Adipocyte (in vitro differentiated cells): Measurements from ENCODE around the gene ACVR1.

Experiments used
- DNase-seq: peaks from one replicate; pipeline ENCODE4 v3.0.0-alpha.2; 2015; ENCODE audit warnings: low read depth
- H3K27me3 ChIP-seq: replicated peaks from 2 replicates; pipeline ENCODE4 v1.7.0; 2013; ENCODE audit warnings: mild to moderate bottlenecking, low read length, moderate library complexity; ENCODE audit not compliant: control insufficient read depth, insufficient read depth
- H3K36me3 ChIP-seq: 2 replicates; pipeline ENCODE4 v1.7.0; 2013; ENCODE audit warnings: low read length, mild to moderate bottlenecking, moderate library complexity; ENCODE audit not compliant: control insufficient read depth, insufficient read depth, severe bottlenecking
- H3K4me1 ChIP-seq: 2 replicates; pipeline ENCODE4 v1.7.0; 2013; ENCODE audit warnings: mild to moderate bottlenecking, low read length, moderate library complexity; ENCODE audit not compliant: control insufficient read depth, insufficient read depth
- H3K4me3 ChIP-seq: 2 replicates; pipeline ENCODE4 v1.7.0; 2013; ENCODE audit warnings: mild to moderate bottlenecking, low read length, moderate library complexity
- H3K9ac ChIP-seq: 2 replicates; pipeline ENCODE4 v1.7.0; 2013; ENCODE audit warnings: mild to moderate bottlenecking, low read length, moderate library complexity
- H3K9me3 ChIP-seq: 2 replicates; pipeline ENCODE4 v1.7.0; 2013; ENCODE audit warnings: mild to moderate bottlenecking, low read length, moderate library complexity; ENCODE audit not compliant: control insufficient read depth

ACVR1 gene

DNA sequence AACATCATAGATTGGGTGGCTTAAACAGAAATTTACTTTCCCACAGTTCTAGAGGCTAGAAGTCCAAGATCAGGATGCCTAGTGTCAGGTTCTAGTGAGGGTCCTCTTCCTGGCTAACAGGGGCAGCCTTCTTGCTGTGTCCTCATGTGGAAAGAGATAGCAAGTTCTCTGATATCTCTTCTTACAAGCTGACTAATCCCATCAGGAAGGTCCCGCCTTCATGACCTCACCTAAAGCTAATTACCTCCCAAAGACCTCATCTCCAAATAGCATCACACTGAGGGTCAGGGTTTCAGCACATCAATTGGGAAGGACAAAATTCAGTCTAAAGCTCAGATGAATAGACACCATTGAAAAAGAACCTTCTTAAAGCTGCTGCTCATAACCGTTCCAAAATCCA, 22.9 kb downstream of the ACVR1 start:
- no peak for DNase-seq
- Histone ChIP-seq H3K9me3 (no peaks in the 10 kb centered on the region), H3K9ac (no peak overlapping the region), H3K36me3 (peaks cover 3% of the 10 kb centered on the region), H3K4me1 (peaks cover 14% of the 10 kb centered on the region), H3K4me3 (no peak overlapping the region), H3K27me3 (no peaks in the 10 kb centered on the region)

DNA sequence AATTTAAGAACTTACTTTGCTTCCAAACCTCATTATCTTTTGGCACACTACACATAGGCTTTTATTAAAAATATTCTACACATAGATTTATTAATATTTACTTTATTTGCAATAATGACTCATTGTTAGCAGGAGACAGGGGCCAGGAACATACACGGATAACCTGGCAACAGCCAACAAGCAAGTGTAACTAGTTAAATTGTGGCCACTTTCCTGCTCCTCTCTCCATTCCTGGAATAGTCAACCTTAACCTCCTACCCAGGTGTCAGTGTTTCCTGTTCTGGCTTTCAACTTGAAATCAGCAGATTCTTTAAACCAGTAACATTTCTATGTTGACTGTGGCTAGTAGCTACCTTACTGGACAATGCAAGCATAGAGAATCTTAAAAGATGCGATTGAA, 26.5 kb downstream of the ACVR1 start:
- H3K4me1 ChIP-seq = no peaks in the 10 kb centered on the region
- no peaks in the 10 kb centered on the region for H3K27me3 ChIP-seq
- no peak overlapping the region for H3K4me3 ChIP-seq
- H3K9me3 ChIP-seq = no peaks in the 10 kb centered on the region
- H3K36me3 ChIP-seq = peaks cover 3% of the 10 kb centered on the region
- H3K9ac ChIP-seq = no peak overlapping the region
- DNase-seq = no peak

DNA sequence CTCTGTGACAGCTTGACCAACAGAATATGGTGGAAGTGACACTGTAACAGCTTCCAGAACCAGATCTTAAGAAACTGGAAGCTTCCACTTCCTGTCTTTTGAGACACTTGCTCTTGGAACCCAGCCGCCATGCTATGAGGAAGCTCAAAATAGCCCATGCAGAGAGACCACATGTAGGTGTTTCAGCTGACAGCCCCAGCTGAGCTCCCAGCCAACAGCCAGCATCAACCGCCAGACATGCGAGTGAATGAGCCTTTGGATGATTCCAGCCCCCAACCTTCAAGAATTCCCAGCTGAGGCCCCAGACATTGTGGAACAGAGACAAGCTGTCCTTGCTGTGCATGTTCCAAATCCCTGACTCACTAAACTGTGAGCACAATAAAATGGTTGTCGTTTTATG, 27.9 kb downstream of the ACVR1 start:
- Histone ChIP-seq H3K4me1 (peaks cover 5% of the 10 kb centered on the region), H3K9me3 (no peaks in the 10 kb centered on the region), H3K9ac (no peak overlapping the region), H3K36me3 (peaks cover 3% of the 10 kb centered on the region), H3K4me3 (no peak overlapping the region), H3K27me3 (no peaks in the 10 kb centered on the region)
- DNase-seq = no peak

DNA sequence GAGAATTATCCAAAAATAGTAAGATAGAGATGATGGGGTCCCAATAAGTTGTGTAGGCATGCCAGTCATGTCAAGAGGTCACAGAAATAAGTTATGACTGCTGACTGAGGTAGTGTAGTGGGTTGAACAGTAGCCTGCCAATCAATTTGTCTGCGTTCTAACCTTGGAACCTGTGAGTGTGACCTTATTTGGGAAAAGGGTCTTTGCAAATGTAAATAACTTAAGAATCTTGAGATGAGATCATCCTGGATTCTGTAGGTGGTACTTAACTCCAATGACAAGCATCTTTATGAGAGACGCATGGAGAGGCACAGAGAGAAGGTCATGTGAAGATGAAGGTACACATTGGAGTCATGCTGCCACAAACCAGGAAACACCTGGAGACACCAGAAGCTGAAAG, 31.0 kb downstream of the ACVR1 start:
- Histone ChIP-seq H3K9me3 (no peaks in the 10 kb centered on the region), H3K4me3 (no peak overlapping the region), H3K4me1 (peaks cover 28% of the 10 kb centered on the region), H3K36me3 (peaks cover 3% of the 10 kb centered on the region), H3K27me3 (no peaks in the 10 kb centered on the region), H3K9ac (no peak overlapping the region)
- DNase-seq = no peak

- H3K9me3 ChIP-seq = no peaks in the 10 kb centered on the region
- H3K4me3 ChIP-seq = no peak overlapping the region
- peaks cover 3% of the 10 kb centered on the region for H3K36me3 ChIP-seq
- no peak for DNase-seq
- H3K4me1 ChIP-seq = peaks cover 40% of the 10 kb centered on the region
- H3K9ac ChIP-seq = no peak overlapping the region
- H3K27me3 ChIP-seq = no peaks in the 10 kb centered on the region
Measured at GRCh38 chr2:157843935-157844334, 32.2 kb downstream of the ACVR1 start.

GRCh38 chr2:157843081-157843480, 33.0 kb downstream of the ACVR1 start:
- no peaks in the 10 kb centered on the region for H3K9me3 ChIP-seq
- no peak for DNase-seq
- no peaks in the 10 kb centered on the region for H3K27me3 ChIP-seq
- no peak overlapping the region for H3K9ac ChIP-seq
- H3K4me1 ChIP-seq = peaks cover 48% of the 10 kb centered on the region
- no peaks in the 10 kb centered on the region for H3K36me3 ChIP-seq
- no peak overlapping the region for H3K4me3 ChIP-seq

- Histone ChIP-seq H3K27me3 (no peaks in the 10 kb centered on the region), H3K36me3 (no peaks in the 10 kb centered on the region), H3K4me3 (peak overlapping the region; percentile 2), H3K4me1 (peaks cover 56% of the 10 kb centered on the region), H3K9ac (no peak overlapping the region), H3K9me3 (no peaks in the 10 kb centered on the region)
- peak; percentile 32 for DNase-seq
Measured at GRCh38 chr2:157842106-157842879, 33.8 kb downstream of the ACVR1 start.

DNA sequence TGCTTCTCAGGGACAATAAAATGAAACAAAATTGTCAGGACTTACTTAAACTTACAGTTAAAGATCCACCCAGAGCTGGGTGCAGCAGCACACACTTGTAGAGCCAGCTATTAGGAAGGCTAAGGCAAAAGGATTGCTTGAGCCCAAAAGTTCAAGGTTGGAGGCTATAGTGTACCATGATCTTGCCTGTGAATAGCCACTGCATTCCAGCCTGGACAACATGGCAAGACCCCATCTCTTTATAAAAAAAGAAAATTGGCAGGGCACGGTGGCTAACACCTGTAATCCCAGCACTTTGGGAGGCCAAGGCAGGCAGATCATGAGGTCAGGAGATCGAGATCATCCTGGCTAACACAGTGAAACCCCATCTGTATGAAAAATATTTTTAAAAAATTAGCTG, 34.6 kb downstream of the ACVR1 start:
- Histone ChIP-seq H3K27me3 (no peaks in the 10 kb centered on the region), H3K9ac (no peak overlapping the region), H3K36me3 (no peaks in the 10 kb centered on the region), H3K9me3 (no peaks in the 10 kb centered on the region), H3K4me3 (no peak overlapping the region), H3K4me1 (peaks cover 56% of the 10 kb centered on the region)
- no peak for DNase-seq

GRCh38 chr2:157840568-157841156, 35.5 kb downstream of the ACVR1 start:
- H3K36me3 ChIP-seq = no peaks in the 10 kb centered on the region
- H3K4me3 ChIP-seq = no peak overlapping the region
- peaks cover 56% of the 10 kb centered on the region for H3K4me1 ChIP-seq
- H3K9me3 ChIP-seq = no peaks in the 10 kb centered on the region
- H3K27me3 ChIP-seq = no peaks in the 10 kb centered on the region
- DNase-seq = no peak
- no peak overlapping the region for H3K9ac ChIP-seq

DNA sequence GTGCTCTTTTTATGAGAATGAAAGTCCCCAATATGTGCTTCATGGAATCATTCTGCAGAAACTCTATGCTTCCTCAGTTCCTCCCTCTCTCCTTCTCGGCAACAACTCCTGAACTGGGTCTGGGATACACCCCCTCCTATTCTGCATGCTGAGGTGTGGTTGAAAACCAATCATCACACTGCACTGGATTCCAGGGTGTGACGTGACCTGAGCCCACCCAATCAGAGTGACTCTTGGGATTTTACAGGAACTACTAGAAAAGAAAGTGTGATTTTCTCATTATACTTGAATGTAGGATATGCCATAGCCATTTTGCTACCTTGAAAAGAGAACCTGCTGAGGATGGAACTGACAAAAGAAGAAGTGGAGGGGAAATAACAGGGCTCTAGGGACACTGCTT, 36.3 kb downstream of the ACVR1 start:
- peak overlapping the region; percentile 75 for H3K4me3 ChIP-seq
- no peak for DNase-seq

GRCh38 chr2:157839162-157839801, 36.8 kb downstream of the ACVR1 start:
- Histone ChIP-seq H3K9ac (peak overlapping the region; percentile 77), H3K27me3 (no peaks in the 10 kb centered on the region), H3K36me3 (no peaks in the 10 kb centered on the region), H3K4me3 (peak overlapping the region; percentile 75), H3K4me1 (peaks cover 56% of the 10 kb centered on the region), H3K9me3 (no peaks in the 10 kb centered on the region)
- peak; percentile 89 for DNase-seq

More for the DNA sequence above, 36.3 kb downstream of the ACVR1 start:
- Histone ChIP-seq H3K9me3 (no peaks in the 10 kb centered on the region), H3K36me3 (no peaks in the 10 kb centered on the region), H3K9ac (no peak overlapping the region), H3K27me3 (no peaks in the 10 kb centered on the region), H3K4me1 (peaks cover 56% of the 10 kb centered on the region)
